HG03045 (cell line): ENCODE results near the gene PCDH9.
A peak's percentile ranks its signal among the peaks of the same experiment; 100 is the strongest.

ENCODE experiments used
- ATAC-seq: cut with Tn5 transposase; IDR thresholded peaks from one replicate; pipeline ENCODE4 v1.9.1; 2021; ENCODE audit warnings: mild to moderate bottlenecking, moderate library complexity; ENCODE audit not compliant: unreplicated experiment

The PCDH9 gene

GRCh38 chr13:67048821-67049150 is 181.3 kb downstream of the PCDH9 start:
- no peak for ATAC-seq

- ATAC-seq: peak; percentile 84
Observed at GRCh38 chr13:67048084-67048820, 181.9 kb downstream of the PCDH9 start.

GRCh38 chr13:67045357-67045756 is 184.8 kb downstream of the PCDH9 start:
- ATAC-seq: no peak

GRCh38 chr13:67043901-67044300 is 186.2 kb downstream of the PCDH9 start:
- ATAC-seq: no peak

- ATAC-seq: no peak
Observed at GRCh38 chr13:67042556-67042955, 187.6 kb downstream of the PCDH9 start.

GRCh38 chr13:67036699-67037457 is 193.3 kb downstream of the PCDH9 start:
- ATAC-seq: no peak

GRCh38 chr13:67033170-67033569 is 197.0 kb downstream of the PCDH9 start:
- no peak for ATAC-seq

- ATAC-seq: no peak
Observed at GRCh38 chr13:67023130-67023876, 206.8 kb downstream of the PCDH9 start.

- no peak for ATAC-seq
Observed at GRCh38 chr13:67018775-67019174, 211.4 kb downstream of the PCDH9 start.

- no peak for ATAC-seq
Observed at GRCh38 chr13:67017276-67017675, 212.9 kb downstream of the PCDH9 start.

- no peak for ATAC-seq
Observed at GRCh38 chr13:67015976-67016600, 214.0 kb downstream of the PCDH9 start.

GRCh38 chr13:67014399-67014798 is 215.7 kb downstream of the PCDH9 start:
- no peak for ATAC-seq

GRCh38 chr13:67013709-67014108 is 216.4 kb downstream of the PCDH9 start:
- ATAC-seq: no peak

GRCh38 chr13:67008075-67008668 is 222.0 kb downstream of the PCDH9 start:
- no peak for ATAC-seq

- no peak for ATAC-seq
Observed at GRCh38 chr13:67004511-67004910, 225.6 kb downstream of the PCDH9 start.

GRCh38 chr13:67003743-67004142 is 226.4 kb downstream of the PCDH9 start:
- ATAC-seq: no peak

GRCh38 chr13:67001363-67001762 is 228.8 kb downstream of the PCDH9 start:
- ATAC-seq: no peak

- no peak for ATAC-seq
Observed at GRCh38 chr13:66996503-66996902, 233.6 kb downstream of the PCDH9 start.

- peak; percentile 69 for ATAC-seq
Observed at GRCh38 chr13:66995203-66995611, 234.9 kb downstream of the PCDH9 start.

- ATAC-seq: peak; percentile 28
Observed at GRCh38 chr13:66994517-66995202, 235.5 kb downstream of the PCDH9 start.
